KBM-7 (cell line): ENCODE measurements around the gene MAP3K1.
A peak's percentile ranks its signal among the peaks of the same experiment; 100 is the strongest.

Source experiments
- DNase-seq: peaks from one replicate; pipeline ENCODE4 v3.0.0-alpha.2; 2015
- in situ Hi-C: fragments of 300-500 bp; cut with MboI; formaldehyde crosslinking; loops from 2 replicates; pipeline ENCODE4 v1.14.3; 2020; ENCODE audit warnings: low sequenced_read_pairs, low pct_unique_long_range_greater_than_20kb, mixed read lengths

The MAP3K1 gene

DNA sequence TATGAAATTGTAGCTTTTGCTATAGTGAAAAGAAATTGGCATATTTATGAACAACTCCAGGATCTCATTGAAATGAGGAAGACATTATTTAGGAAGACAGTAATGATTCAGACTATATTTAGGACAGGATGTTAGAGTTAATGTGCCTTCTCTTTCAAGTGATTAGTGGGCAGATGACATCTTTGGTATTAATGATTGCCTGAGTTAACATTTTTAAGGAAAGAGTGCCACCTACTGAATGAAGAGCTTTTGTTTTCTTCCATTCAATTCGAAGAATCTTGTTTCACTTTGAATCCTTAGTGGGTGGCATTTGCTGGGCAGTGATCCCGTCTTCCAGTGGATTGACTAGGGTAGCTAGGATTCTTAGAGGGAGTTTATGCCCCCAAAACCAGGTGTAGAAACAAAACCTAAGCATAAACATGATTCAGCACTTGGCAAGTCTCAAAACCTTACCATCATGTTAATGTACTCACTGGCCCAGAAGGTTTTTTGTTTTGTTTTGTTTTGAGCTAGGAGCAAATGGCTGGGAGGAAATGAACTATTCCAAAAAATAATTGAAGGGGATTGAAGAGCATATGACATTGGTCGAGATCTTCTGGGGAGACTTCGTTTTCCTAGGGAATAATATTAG lies 23.2 kb downstream of the MAP3K1 start:
- in situ Hi-C loops: loop anchor here (10.0 kb wide), 1 partner anchor 564 kb away; no protein-coding TSS in a partner anchor
- DNase-seq: peak; percentile 67

DNA sequence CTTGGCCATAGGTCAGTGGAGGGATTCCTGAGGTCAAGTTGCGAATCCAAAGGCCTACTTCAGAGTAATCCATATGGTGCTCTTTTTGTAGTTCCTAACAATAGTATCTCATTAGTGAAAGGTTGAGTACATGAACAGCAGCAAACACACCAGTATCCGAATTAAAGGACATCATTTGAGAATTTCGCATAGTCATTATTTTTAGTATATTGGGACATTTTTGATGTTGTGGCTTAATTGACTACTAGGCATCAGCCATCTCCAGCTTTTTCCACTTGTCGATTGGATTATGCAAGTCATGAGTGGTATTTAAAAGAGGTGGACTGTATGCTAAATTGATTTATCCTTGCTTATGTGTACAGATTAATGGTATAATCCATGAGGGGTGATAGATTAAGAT lies 23.7 kb downstream of the MAP3K1 start:
- no peak for DNase-seq
- in situ Hi-C loops: loop anchor here (10.0 kb wide), 1 partner anchor 564 kb away; no protein-coding TSS in a partner anchor

DNA sequence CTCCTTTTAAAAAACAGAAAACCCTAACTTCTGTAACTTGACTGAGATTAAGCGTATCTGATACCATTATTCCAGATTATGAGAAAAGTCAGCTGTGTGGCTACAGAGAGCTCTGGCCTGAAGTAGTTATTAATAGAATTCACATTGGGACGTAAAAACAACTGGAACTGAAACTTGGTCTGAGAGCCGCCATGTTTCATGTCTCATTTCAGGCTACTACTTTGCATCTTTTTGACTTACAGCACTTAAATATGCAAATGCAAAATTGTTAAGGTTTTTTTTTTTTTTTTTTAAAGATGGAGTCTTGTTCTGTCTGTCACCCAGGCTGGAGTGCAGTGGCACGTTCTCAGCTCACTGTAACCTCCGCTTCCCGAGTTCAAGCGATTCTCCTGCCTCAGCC lies 25.2 kb downstream of the MAP3K1 start:
- DNase-seq: no peak
- in situ Hi-C loops: no loop called here

DNA sequence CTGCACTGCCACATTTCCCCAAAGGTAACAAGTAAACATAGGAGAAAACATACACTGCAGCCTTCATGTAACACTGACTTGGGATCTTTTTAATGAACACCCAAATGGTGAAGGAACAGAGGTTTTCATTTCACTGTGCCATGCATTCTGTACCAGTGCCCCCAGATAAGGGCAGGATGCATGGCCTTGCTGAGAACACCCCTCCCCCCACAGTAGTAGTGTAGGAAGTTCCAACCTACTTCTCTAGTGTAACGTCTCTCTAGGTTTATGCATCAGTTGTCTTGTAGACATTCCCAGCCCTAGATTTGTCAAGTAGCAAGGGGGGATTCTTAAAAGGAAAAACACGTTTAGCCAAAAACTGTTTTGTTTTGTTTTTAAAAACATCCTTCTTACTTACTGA lies 29.9 kb downstream of the MAP3K1 start:
- DNase-seq: no peak
- in situ Hi-C loops: no loop called here

DNA sequence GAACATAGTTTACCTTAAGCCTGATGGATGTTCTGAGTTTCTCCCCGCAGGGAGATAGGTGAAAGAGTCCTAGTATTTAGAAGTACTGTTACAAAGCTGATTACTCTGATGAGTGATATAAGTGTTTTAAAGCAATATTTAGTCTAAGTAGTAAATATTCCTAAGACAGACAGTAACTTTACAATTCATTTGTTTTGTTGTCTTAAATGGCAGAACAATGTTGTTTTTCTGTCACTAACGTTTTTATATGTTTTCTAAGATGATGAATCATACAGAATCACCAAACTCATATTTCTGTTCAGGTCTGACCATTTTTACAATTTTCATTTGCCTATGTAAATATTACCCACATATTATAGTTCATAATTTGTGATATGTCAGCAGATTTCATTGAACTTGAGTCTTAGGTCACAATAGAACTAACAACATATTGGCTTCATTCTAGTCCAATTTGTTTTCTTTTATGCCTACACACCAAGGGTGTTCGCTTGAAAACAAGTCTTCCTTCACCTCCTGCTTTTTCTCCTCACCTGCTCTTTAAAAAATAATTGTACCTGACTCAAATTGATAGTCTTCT lies 30.6 kb downstream of the MAP3K1 start:
- in situ Hi-C loops: no loop called here

DNA sequence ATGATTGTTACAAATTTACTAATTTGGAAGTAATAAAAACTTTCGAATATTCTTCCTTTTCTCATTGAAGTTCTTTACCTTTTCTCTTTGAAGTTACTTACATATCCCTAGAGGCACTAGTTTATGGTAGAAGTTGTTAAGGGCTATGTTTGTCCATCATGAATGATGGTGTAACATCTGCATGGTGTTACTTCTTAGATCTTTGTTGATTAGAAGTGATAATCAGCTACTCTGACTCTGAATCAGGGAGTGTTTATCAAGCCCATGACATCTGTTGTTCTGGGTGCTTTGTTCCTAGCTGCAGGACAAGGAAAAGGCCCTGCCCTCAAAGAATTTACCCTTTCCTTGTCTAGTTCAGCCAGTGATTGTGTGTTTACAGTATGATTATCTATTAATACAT lies 32.9 kb downstream of the MAP3K1 start:
- no peak for DNase-seq
- in situ Hi-C loops: no loop called here

More for the DNA sequence above, 30.6 kb downstream of the MAP3K1 start:
- DNase-seq: no peak

DNA sequence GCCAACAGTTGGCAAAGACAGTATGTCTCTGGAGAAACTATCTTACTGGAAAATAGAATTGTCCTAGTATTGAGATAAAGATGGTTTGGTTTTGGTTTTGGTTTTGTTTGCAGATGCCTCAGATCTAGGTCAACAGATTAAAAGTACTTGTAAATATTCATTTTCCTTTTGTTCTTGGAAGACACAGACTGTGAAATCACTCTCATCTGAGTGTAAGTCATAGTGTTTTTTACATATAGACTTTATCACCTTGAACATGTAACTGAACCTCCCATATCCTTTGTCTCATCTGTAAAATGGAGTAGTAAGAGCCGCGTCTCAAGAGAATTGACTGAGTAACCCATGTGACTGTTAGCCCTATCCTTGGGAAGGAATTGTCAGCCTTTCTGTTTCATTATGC lies 34.3 kb downstream of the MAP3K1 start:
- in situ Hi-C loops: no loop called here
- DNase-seq: no peak

DNA sequence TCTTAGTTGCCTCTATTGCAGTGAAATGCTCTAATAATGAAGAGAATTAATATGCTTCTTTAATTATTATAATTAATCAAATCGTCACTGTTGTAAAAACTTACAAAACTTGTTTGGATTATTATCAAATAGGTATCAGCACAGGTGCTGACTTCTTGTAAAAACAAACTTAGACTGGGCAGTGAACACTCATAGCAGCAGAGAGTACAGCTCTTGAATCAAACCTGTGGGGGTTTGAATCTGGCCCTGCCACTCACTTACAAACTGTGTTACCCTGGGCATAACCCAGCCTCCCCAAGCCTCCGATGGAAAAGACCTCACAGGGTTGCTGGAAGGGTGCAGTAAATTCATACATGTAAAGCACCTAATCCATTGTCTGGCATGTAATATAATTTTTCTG lies 35.1 kb downstream of the MAP3K1 start:
- in situ Hi-C loops: no loop called here
- DNase-seq: no peak

DNA sequence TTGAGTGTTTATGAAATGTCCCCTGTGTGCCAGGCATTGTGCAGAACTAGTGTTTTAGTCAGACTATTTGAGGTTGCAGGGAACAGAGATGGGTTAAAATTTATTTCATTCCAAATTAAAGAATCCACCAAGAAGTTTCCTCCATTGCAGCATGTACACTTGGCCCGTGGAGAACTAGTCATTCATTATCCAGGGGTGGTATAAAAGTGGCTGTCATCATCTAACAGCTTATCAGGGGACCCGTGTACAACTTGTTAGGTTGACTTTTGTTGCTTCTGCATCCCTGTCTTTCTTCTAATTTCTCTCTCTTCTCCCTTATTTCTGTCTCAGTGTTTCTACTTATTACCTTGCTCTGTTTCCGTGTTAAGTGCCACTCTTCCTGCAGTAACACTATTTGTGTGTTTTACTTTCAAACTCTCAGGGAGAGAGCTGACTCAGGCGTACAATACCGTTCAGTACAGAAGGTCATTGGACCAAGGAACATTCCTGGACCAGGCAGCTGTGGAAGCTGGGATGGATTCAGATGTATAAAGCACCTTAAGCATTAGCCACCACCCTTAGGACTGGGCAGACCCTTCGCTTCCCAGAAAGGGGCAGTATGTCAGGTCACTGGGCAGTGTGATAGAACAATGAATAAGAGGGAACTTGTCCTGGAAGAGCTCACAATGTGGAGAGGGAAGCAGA lies 36.1 kb downstream of the MAP3K1 start:
- in situ Hi-C loops: no loop called here

DNA sequence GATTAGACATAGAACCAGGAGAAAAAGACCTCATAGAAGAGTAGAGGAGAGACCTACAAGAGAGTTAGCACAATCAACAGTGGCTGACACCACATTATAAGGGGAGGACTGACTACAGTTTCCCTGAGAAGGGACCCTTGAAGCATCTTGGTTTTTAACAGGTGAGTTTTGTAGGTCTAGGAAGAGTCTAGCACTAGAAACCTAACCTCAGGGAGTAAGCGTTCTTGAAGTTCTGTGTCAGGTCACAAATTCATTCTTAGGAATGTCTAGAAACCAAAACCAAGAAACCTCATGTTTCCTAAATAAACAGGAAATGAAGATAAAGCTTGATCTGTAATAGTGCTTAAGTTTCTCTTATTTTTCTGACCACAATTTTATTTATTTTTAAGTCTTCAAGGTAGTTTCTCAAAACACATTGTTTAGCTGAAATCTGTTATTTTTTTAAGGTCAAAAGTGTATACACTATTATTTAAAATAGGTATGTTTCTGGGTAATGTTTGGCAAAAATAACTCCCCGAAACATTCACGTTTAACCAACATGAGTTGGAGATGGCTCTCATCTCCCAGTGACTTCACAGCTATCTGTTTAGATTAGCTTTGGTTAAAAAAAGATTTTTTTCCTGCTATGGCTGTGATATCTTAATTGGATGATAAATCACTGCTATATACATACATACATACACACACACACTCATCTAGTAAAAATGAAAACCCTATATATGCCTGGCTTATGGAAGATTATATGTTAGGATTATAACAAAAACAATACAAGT lies 37.1 kb downstream of the MAP3K1 start:
- no peak for DNase-seq
- in situ Hi-C loops: no loop called here

More for the DNA sequence above, 36.1 kb downstream of the MAP3K1 start:
- DNase-seq: no peak

DNA sequence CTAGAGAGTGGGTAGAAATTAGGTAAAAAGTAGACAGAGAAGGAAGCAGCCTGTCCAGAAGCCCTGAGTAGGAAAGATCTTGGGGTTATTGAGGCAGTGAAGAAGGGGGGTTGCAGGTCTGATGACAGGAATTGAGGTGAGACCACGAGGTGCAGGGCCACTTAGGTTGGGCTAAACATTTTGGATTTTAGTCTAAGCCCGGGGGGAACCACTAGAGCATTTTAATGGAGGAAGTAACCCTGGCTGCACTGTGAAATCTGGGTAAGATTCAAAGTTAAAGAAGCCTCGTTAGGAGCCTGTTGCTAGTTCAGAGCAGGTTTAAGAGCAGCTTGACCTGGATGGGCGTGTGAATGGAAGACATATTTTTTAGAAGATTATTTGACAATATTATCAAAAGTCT lies 38.3 kb downstream of the MAP3K1 start:
- in situ Hi-C loops: no loop called here
- no peak for DNase-seq

DNA sequence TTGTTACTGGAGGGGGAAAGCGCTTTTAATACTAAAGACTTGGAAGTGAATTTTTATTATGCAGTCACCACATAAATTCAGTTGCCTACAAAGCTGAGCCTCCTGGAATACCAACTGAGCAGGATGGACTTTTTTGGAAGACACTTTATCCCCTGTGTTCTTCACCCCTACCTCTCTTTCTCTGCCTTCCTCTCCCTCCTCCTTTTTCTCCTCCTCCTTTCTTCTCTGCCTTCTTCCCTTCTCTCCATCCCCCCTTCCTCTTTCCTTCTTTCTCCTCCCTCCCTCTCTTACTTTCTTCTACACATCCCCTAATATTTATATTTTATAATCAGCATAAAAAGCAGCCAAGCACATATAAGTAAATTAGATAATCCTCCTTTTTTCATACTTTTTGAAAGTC lies 39.6 kb downstream of the MAP3K1 start:
- in situ Hi-C loops: no loop called here
- DNase-seq: no peak

DNA sequence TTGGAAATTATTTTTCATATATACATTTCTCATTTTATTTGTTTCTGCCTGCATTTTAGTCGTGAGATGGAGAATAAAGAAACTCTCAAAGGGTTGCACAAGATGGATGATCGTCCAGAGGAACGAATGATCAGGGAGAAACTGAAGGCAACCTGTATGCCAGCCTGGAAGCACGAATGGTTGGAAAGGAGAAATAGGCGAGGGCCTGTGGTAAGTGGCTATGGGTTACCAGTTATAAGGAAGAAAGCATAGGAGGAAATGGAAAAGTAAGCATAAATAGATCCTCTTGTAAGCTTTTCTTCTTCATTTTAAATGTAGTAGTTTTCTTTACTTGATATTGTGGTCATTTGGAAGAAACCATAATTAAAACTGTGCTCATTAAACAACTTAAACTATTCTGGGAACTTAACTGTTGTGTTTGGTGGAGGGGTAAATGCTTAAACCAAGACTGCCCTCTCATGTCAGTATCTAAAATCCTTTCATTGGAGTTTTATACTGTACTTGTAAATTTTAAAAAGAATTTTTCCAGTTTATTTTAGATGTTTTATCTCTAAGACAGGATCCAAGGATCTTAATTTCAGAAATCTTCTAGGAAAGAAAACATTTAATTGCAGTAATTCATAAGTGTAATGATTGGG lies 41.3 kb downstream of the MAP3K1 start:
- DNase-seq: no peak
- in situ Hi-C loops: no loop called here

DNA sequence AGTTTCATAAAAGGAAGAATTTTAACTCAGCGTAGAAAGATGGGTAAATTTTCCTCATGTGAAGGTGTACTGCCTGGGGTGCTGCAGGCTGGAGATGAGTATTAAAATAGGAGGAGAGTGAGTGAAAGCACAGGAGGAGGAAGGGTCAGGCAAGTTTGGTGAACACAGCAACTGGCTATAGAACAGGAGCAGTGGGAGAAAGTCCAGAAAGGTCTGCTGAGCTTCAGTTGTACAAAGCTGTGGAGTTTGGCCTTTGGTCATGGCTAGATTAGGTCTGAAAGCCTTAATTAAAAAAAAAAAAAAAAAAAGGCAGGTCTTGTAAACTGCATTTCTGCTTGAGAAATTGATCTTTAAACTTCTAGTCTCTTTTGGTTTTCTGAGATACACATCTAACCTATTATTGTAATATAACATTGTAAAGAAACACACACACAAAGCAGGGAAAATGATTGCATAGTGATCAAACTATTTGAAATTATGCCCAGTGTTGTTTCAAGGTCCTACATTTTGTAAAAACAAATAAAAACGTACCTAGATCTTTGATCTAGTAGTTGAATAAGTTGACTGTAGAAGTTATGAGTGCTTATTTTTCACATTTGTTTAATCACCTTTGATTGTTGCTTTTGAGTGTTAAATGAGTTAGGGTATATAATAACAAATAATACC lies 43.6 kb downstream of the MAP3K1 start:
- DNase-seq: no peak
- in situ Hi-C loops: no loop called here

DNA sequence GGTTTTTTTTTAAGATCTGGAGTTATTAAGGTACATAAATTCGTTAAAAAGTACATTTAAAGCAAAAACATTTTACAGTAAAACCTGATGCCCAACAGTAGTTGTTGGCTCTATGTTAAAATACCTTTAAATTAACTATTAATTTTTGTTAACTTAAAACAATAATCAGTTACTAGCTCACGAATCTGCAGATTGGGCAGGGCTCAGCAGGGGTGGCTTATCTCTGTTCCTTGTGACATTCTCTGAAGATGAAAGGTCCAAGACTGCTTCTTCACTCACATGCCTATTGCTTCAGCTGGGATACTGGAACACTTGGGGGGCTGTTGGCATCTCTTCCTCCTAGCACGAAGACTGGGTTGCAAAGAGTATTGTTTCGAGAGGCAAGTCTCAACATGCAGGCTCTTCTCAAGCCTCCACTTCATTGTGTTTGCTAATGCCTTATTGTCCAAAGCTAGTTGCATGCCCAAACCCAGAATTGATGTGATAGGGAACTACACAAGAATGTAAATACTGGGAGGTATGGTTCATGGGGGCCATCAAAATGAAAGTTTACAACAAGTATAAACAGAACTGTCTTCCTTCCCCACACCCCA lies 46.6 kb downstream of the MAP3K1 start:
- no peak for DNase-seq
- in situ Hi-C loops: no loop called here

DNA sequence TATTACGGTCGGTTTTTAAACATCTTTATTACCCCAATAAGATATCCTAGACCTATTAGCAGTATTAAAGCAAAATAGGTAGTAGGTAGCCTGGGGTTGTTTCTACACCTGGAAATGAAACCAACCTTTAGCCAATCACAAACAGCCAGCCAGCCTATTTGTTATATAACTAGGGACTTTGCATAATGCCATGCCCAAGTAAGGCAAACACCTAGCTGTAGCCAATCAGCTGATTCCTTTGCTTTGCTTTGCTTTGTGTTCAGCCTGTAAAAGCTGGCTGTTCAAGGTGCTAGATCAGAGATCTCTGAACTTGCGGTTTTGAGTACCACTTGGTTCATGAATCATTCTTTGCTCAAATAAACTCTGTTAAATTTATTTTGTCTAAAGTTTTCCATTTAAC lies 47.6 kb downstream of the MAP3K1 start:
- in situ Hi-C loops: no loop called here
- DNase-seq: no peak

DNA sequence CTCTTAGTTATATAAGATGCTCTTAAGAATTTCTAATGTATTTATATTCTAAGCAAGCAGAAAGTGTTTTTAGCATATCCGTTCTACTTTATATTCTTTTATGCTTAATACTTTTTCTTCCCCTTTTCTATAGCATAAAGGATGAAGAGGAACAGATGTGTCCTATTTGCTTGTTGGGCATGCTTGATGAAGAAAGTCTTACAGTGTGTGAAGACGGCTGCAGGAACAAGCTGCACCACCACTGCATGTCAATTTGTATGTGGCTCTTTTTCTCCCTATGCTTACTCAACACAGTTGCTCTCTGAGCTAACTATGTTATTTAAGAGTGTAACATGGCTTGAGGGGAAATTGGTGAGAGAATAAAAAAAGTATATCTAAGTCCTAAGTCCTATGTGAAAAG lies 56.4 kb downstream of the MAP3K1 start:
- in situ Hi-C loops: no loop called here
- no peak for DNase-seq

DNA sequence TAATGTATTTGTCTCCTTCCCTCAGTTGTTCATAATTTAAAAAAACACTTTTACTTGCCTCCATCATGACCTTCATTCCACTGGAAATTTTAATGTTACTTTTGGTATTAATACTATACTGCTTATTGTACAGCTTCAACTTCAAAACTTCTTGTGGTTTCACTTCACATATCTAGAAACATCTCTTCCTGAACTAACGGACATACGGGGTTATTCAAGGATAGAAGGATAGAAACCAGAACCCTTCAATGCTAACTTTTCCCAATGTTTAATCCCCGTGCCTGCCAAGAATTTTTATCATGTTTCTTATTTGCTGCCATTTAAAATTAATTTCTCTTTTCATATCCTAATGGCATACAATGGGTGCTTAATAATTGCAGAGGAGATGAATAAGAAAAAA lies 57.7 kb downstream of the MAP3K1 start:
- no peak for DNase-seq
- in situ Hi-C loops: no loop called here

DNA sequence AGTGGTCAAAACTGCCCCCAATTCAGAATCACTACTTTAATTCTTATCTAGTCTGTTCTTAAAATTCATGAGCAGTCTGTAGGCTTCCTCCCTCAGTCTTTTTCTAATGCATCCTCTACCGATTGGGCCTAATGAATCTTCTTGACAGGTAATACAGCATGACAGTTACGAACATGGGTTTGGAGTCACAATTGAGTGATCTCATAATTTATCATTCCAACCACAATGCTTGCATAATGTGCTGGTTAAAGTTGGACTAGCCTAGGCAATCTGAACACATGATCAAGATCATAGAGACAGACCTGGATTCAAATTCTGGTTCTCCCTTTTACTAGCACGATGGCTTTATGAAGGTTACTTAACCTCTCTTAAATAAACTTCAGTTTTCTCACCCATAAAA lies 61.0 kb downstream of the MAP3K1 start:
- DNase-seq: no peak
- in situ Hi-C loops: no loop called here
